Raji (cell line): ENCODE data around the gene PCIF1.

Experiments
- POLR2A ChIP-seq: IDR thresholded peaks from 2 replicates; pipeline ENCODE4 v1.6.1; 2011; ENCODE audit warnings: low read depth, low read length, control low read depth; ENCODE audit not compliant: insufficient read depth

Gene PCIF1

GRCh38 chr20:45948742-45949541 is 14.5 kb downstream of the PCIF1 start:
- TF ChIP-seq POLR2A, result 0 out of 2 replicates have a peak, but pooled peaks have one; percentile 5

GRCh38 chr20:45949542-45950329 is 15.3 kb downstream of the PCIF1 start:
- no peak for TF ChIP-seq POLR2A

GRCh38 chr20:45950330-45950646 is 15.8 kb downstream of the PCIF1 start:
- TF ChIP-seq POLR2A, result no peak

GRCh38 chr20:45951925-45952834 is 17.7 kb downstream of the PCIF1 start:
- TF ChIP-seq POLR2A, result no peak

- TF ChIP-seq POLR2A, result no peak
These were observed 18.4 kb downstream of the PCIF1 start for GRCh38 chr20:45952861-45953260.

GRCh38 chr20:45953672-45954071 is 19.2 kb downstream of the PCIF1 start:
- no peak for TF ChIP-seq POLR2A

GRCh38 chr20:45957021-45957941 is 22.8 kb downstream of the PCIF1 start:
- no peak for TF ChIP-seq POLR2A

- no peak for TF ChIP-seq POLR2A
These were observed 24.1 kb downstream of the PCIF1 start for GRCh38 chr20:45958593-45958992.

GRCh38 chr20:45959126-45959525 is 24.6 kb downstream of the PCIF1 start:
- no peak for TF ChIP-seq POLR2A

GRCh38 chr20:45959956-45960630 is 25.6 kb downstream of the PCIF1 start:
- TF ChIP-seq POLR2A, result no peak

GRCh38 chr20:45962031-45962755 is 27.7 kb downstream of the PCIF1 start:
- no peak for TF ChIP-seq POLR2A

- no peak for TF ChIP-seq POLR2A
These were observed 28.8 kb downstream of the PCIF1 start for GRCh38 chr20:45963059-45964005.
